Adrenal gland (tissue), 5 donors: ENCODE results near the gene CTNND2.

Experiments
- CTCF ChIP-seq, 6 experiments: fragments of 450-650 bp in 4 of 6; fragments of 200-600 bp in 2 of 6; sonication (generic) in 1 of 6; IDR thresholded peaks; 1 replicate in 5 of 6; 2 replicates in 1 of 6; pipeline versions ENCODE4 v1.5.1 to v1.8.0; 2016 to 2021; ENCODE audit warnings: antibody characterized with exemption in 6 of 6, mild to moderate bottlenecking in 2 of 6, moderate library complexity in 1 of 6
- POLR2A ChIP-seq, 2 donors: fragments of 450-650 bp; IDR thresholded peaks; one replicate each; pipeline ENCODE4 v1.6.1; 2017; ENCODE audit warnings: antibody characterized with exemption in 2 of 2, mild to moderate bottlenecking in 2 of 2, moderate library complexity in 1 of 2
- donor health status: DM: no; HTN: no; CAD: no.

- TF ChIP-seq CTCF (IDR thresholded peaks at IDR 0.05) (no peak), POLR2A (IDR thresholded peaks at IDR 0.05) (no peak)
Measured at GRCh38 chr5:11372191-11372590, 532.1 kb downstream of the CTNND2 start.
